ENCODE results near the gene C22orf23.

DNA sequence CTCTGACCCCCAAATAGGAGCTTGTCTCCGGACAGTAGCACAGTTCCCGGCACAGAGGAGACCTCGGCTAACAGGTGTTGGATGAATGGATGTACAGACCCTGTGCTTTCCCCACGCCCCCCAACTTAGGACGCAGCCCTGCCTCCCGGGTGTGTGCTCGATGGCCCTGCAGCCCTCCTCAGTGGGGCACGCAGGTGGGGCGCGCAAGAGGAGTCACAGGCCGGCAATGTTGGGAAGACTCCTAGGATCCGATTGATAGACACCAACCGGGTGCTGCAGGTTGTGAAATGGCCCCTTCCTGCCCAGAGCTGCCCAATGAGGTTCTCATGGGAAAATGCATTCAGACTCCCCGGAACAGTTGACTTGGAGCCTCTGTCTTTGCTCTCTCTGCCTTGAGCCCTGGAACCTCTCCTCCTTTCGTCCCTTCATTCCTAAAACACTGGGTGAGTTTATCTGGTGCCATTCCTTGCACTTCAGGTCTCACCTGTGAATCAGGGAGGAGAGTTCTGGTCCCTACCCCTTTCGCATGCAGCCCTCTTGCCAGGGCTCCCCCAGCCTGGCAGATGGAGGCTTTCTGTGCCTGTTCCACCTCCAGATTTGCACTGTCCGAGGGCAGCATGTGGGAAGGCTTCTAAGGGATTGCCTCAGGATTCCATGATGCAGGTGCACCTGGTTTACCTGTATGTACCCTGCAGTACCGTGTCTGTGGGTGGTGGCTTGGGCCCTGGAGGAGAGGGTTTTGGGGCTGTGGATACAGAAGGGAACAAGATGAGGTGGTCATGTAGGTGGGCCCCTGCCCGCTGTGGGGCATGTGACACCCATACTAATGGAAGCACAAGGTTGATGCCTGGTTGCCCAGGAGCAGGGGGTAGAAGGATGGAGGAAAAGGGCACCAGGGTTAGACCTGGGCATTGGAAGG lies 46.1 kb downstream of the C22orf23 start:
- TF ChIP-seq, protein P1, sequence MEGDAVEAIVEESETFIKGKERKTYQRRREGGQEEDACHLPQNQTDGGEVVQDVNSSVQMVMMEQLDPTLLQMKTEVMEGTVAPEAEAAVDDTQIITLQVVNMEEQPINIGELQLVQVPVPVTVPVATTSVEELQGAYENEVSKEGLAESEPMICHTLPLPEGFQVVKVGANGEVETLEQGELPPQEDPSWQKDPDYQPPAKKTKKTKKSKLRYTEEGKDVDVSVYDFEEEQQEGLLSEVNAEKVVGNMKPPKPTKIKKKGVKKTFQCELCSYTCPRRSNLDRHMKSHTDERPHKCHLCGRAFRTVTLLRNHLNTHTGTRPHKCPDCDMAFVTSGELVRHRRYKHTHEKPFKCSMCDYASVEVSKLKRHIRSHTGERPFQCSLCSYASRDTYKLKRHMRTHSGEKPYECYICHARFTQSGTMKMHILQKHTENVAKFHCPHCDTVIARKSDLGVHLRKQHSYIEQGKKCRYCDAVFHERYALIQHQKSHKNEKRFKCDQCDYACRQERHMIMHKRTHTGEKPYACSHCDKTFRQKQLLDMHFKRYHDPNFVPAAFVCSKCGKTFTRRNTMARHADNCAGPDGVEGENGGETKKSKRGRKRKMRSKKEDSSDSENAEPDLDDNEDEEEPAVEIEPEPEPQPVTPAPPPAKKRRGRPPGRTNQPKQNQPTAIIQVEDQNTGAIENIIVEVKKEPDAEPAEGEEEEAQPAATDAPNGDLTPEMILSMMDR (tag by site-specific recombination; IDR thresholded peaks at IDR 0.05) = no peak
- TF ChIP-seq YY1 (tag by site-specific recombination; IDR thresholded peaks at IDR 0.05) (no peak), GLI4 (tag by site-specific recombination; IDR thresholded peaks at IDR 0.05) (no peak), ZBTB1 (tag by site-specific recombination; IDR thresholded peaks at IDR 0.05) (no peak), ZNF214 (tag by site-specific recombination; IDR thresholded peaks at IDR 0.05; ENCODE audit: borderline replicate concordance) (no peak), ZNF350 (tag by site-specific recombination; IDR thresholded peaks at IDR 0.05) (no peak)
- TF ChIP-seq, protein P2, sequence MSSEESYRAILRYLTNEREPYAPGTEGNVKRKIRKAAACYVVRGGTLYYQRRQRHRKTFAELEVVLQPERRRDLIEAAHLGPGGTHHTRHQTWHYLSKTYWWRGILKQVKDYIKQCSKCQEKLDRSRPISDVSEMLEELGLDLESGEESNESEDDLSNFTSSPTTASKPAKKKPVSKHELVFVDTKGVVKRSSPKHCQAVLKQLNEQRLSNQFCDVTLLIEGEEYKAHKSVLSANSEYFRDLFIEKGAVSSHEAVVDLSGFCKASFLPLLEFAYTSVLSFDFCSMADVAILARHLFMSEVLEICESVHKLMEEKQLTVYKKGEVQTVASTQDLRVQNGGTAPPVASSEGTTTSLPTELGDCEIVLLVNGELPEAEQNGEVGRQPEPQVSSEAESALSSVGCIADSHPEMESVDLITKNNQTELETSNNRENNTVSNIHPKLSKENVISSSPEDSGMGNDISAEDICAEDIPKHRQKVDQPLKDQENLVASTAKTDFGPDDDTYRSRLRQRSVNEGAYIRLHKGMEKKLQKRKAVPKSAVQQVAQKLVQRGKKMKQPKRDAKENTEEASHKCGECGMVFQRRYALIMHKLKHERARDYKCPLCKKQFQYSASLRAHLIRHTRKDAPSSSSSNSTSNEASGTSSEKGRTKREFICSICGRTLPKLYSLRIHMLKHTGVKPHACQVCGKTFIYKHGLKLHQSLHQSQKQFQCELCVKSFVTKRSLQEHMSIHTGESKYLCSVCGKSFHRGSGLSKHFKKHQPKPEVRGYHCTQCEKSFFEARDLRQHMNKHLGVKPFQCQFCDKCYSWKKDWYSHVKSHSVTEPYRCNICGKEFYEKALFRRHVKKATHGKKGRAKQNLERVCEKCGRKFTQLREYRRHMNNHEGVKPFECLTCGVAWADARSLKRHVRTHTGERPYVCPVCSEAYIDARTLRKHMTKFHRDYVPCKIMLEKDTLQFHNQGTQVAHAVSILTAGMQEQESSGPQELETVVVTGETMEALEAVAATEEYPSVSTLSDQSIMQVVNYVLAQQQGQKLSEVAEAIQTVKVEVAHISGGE (tag by site-specific recombination; conservative IDR thresholded peaks at IDR 0.05; ENCODE audit: low read depth) = no peak
